Lung (tissue), 12 donors: ENCODE measurements around the gene IL17B. TPM values are rescaled to one million over a fixed set of nuclear protein-coding genes. Genes with fewer than 3 reads are reported as not detected.

Source experiments
- ATAC-seq: fragments of 200-7000 bp; cut with Tn5 transposase; one replicate; pipeline ENCODE4 v1.9.1; 2020; ENCODE audit warnings: moderate number of reproducible peaks; ENCODE audit not compliant: insufficient read depth, low FRiP score
- DNase-seq, 3 donors: peaks; one replicate each; pipeline ENCODE4 v3.0.0-alpha.2; 2013 to 2017
- H3K27ac ChIP-seq, 2 donors: one replicate each; pipeline ENCODE4 v1.5.1; 2013; ENCODE audit warnings: mild to moderate bottlenecking in 2 of 2, moderate library complexity in 2 of 2, control low read depth in 1 of 2, inconsistent platforms in 1 of 2, low read depth in 1 of 2, low read length in 1 of 2
- H3K27me3 ChIP-seq, 3 donors: one replicate each; pipeline ENCODE4 v1.5.1; 2013; ENCODE audit warnings: low read length in 2 of 3; ENCODE audit not compliant: control insufficient read depth in 3 of 3, insufficient read depth in 3 of 3
- H3K36me3 ChIP-seq, 4 donors: one replicate each; pipeline ENCODE4 v1.5.1; 2013; ENCODE audit warnings: low read length in 4 of 4, mild to moderate bottlenecking in 1 of 4, moderate library complexity in 1 of 4; ENCODE audit not compliant: control insufficient read depth in 4 of 4, insufficient read depth in 4 of 4
- H3K4me1 ChIP-seq, 5 donors: one replicate each; pipeline ENCODE4 v1.5.1; 2013; ENCODE audit warnings: low read length in 5 of 5, mild to moderate bottlenecking in 2 of 5, moderate library complexity in 1 of 5; ENCODE audit not compliant: control insufficient read depth in 5 of 5, insufficient read depth in 5 of 5
- H3K4me3 ChIP-seq: one replicate; pipeline ENCODE4 v1.5.1; 2013; ENCODE audit warnings: mild to moderate bottlenecking, control low read depth, moderate library complexity
- H3K9ac ChIP-seq, 2 donors: one replicate each; pipeline ENCODE4 v1.5.1; 2013; ENCODE audit warnings: low read length in 2 of 2, control low read depth in 1 of 2; ENCODE audit not compliant: insufficient read depth in 1 of 2
- H3K9me3 ChIP-seq, 4 donors: one replicate each; pipeline ENCODE4 v1.5.1; 2013; ENCODE audit warnings: low read length in 3 of 4, mild to moderate bottlenecking in 1 of 4, moderate library complexity in 1 of 4; ENCODE audit not compliant: control insufficient read depth in 4 of 4, insufficient read depth in 3 of 4
- WGBS, 2 donors: extraction: QIAGEN DNeasy Blood & Tissue Kit; methylation state at CpG; one replicate each; pipeline ENCODE4 v1.1.7; 2013; 5-methylcytosine and 5-hydroxymethylcytosine counted together
- polyA plus RNA-seq, 2 donors: library from polyadenylated mRNA; stranded (reverse); fragments of 200-250 nt; gene quantifications; one replicate each; pipeline ENCODE4 v1.2.1, GENCODE V29; 2013
- total RNA-seq, 2 donors: library from RNA; depleted of rRNA in 1 of 2; stranded (reverse); fragments of >200 nt in 1 of 2; gene quantifications; one replicate each; pipeline ENCODE4 v1.2.1, GENCODE V29; 2014 to 2021
- TF ChIP-seq, protein P1 (sequence below): IDR thresholded peaks from 2 replicates; pipeline ENCODE4 v1.5.1; 2012; ENCODE audit warnings: mild to moderate bottlenecking; ENCODE audit errors: control extremely low read depth, extremely low read depth
- donor health status: control.
- donor health status: control.
- donor health status: Bipolar disorder and iron deficiency.
- donor health status: healthy.
- donor health status: DM: yes; HTN: yes; CAD: no.

The IL17B gene
- total and polyA plus RNA-seq, 4 donors, result 0.26 to 1.3 (median 0.39) TPM

GRCh38 chr5:149360272-149360671 is 18.8 kb downstream of the IL17B start:
- TF ChIP-seq, protein P1, sequence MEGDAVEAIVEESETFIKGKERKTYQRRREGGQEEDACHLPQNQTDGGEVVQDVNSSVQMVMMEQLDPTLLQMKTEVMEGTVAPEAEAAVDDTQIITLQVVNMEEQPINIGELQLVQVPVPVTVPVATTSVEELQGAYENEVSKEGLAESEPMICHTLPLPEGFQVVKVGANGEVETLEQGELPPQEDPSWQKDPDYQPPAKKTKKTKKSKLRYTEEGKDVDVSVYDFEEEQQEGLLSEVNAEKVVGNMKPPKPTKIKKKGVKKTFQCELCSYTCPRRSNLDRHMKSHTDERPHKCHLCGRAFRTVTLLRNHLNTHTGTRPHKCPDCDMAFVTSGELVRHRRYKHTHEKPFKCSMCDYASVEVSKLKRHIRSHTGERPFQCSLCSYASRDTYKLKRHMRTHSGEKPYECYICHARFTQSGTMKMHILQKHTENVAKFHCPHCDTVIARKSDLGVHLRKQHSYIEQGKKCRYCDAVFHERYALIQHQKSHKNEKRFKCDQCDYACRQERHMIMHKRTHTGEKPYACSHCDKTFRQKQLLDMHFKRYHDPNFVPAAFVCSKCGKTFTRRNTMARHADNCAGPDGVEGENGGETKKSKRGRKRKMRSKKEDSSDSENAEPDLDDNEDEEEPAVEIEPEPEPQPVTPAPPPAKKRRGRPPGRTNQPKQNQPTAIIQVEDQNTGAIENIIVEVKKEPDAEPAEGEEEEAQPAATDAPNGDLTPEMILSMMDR, result no peak
- Histone ChIP-seq H3K27ac (no peak overlapping the region), H3K4me3 (no peak overlapping the region), H3K36me3 (peaks cover 0 to 2% (median 1%) of the 10 kb centered on the region in 4 donors), H3K9me3 (no peaks in the 10 kb centered on the region), H3K9ac (no peak overlapping the region), H3K4me1 (peaks cover 0 to 20% (median 6%) of the 10 kb centered on the region in 5 donors), H3K27me3 (no peaks in the 10 kb centered on the region)
- no peak for DNase-seq
- no peak for ATAC-seq
- WGBS, 2 donors, result 40 to 62% methylated on average over 1 of the region's 1 CpG

DNA sequence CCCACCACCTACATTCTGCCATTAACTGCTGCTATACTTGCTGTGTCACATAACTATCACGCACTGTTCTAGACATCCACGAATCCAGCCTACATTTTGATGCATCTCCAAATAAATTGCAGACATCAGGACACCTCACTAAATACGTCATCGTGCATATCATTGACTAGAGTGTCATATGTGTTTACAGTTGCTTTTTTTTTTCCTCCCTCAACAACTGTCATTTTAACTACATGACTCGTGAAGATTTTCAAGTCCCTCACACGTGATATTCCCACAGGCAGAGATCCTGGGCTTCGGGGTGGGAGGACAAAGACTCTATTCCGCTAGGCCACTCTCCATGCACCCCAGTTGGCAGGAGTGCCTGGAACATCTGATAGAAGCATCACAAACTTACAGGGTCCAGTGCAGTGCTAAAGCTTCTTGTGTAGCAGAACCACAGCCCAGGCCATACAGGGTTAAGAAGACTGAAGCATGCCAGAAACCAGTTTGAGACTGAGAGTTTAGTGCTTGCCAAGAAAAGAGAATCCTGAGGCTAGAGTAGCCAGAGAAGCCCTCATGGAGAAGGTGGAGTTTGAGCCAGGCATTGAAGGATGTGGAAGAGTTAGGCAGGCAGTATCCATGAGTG is 20.1 kb downstream of the IL17B start:
- Histone ChIP-seq H3K4me1 (peaks cover 0 to 20% (median 6%) of the 10 kb centered on the region in 5 donors), H3K27ac (no peak overlapping the region)

DNA sequence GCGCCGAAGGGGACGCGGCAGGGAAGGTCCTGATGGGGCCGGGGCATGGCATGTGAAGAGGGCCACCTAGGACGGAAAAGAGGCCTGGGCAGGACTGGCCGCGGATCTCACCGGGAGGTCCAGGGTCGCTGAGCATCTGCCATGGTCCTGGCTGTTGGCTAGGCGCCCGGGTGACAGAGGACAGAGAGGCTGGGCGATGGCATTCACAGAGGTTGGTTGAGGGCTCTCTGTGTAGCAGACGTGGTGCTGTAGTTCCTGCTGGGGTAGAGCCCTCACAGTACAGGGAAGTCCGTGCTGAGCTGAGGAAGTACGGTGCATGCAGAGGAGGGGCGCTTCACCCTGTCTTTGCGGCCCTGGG is 20.8 kb downstream of the IL17B start:
- H3K9me3 ChIP-seq, result no peaks in the 10 kb centered on the region
- DNase-seq (peak; percentile 38 to 50 (median 49)), ATAC-seq (no peak)
- peaks cover 0 to 12% (median 4%) of the 10 kb centered on the region in 4 donors for H3K36me3 ChIP-seq
- no peaks in the 10 kb centered on the region for H3K27me3 ChIP-seq
- 0 to 1% methylated on average over 18 of the region's 18 CpGs for WGBS, 2 donors
- H3K4me1 ChIP-seq, result peaks cover 0 to 20% (median 6%) of the 10 kb centered on the region in 5 donors
- peak overlapping the region; percentile 64 for H3K4me3 ChIP-seq
- peak overlapping the region; percentile 7 to 81 for H3K27ac ChIP-seq
- peak overlapping the region; percentile 19 to 59 for H3K9ac ChIP-seq
- TF ChIP-seq, protein P1, result no peak

More for the DNA sequence above, 20.1 kb downstream of the IL17B start:
- Histone ChIP-seq H3K27me3 (no peaks in the 10 kb centered on the region), H3K36me3 (peaks cover 0 to 12% (median 3%) of the 10 kb centered on the region in 4 donors), H3K4me3 (no peak overlapping the region), H3K9ac (no peak overlapping the region), H3K9me3 (no peaks in the 10 kb centered on the region)
- TF ChIP-seq, protein P1, result no peak
- 84% methylated on average over 8 of the region's 8 CpGs for WGBS, 2 donors
- DNase-seq (peak in 2 of 3 donors; percentile 33 to 51), ATAC-seq (no peak)
